ENCODE measurements around the gene DCDC2C. TPM values are rescaled to one million over a fixed set of nuclear protein-coding genes. Genes with fewer than 3 reads are reported as not detected.

Gene DCDC2C
- total and polyA plus RNA-seq, 2 donors (not counting 3 experiments of a cell fraction or from before 2014, with no cell fraction given), result not detected

GRCh38 chr2:3725458-3726250 lies 22.3 kb downstream of the DCDC2C start:
- H3K27me3 ChIP-seq (ENCODE audit: control insufficient read depth in 2 of 2, insufficient read depth in 2 of 2, low read length in 2 of 2), result no peaks in the 10 kb centered on the region
- no TSS peak for BruUV-seq (replicated peaks)
- H3K27ac ChIP-seq (ENCODE audit: insufficient read depth, low read depth, low read length), result no peak overlapping the region
- dilution Hi-C loops (cut with MboI; ENCODE audit: extremely low pct_ligation_motif_present, low sequenced_read_pairs) (no loop called here), intact Hi-C loops (cut with micrococcal nuclease) (loop anchor here (5.0 kb wide), 1 partner anchor 1037 kb away; no protein-coding TSS in a partner anchor)
- no peak overlapping the region for H3K4me2 ChIP-seq (ENCODE audit: insufficient read depth, low read length)
- no peaks in the 10 kb centered on the region for H3K36me3 ChIP-seq (ENCODE audit: control insufficient read depth in 2 of 2, extremely low read depth in 1 of 2, insufficient read depth in 2 of 2, low read length in 2 of 2)
- no peak overlapping the region for H2AFZ ChIP-seq (ENCODE audit: low read depth, low read length)
- DNase-seq (ENCODE audit: low read depth, low spot score), result no peak
- no peak overlapping the region for H3K4me3 ChIP-seq (replicated peaks in 1 of 3; ENCODE audit: insufficient read depth in 1 of 3, low read depth in 1 of 3, low read length in 3 of 3)
- TF ChIP-seq JUN (IDR thresholded peaks at IDR 0.05; ENCODE audit: borderline replicate concordance, insufficient read depth, insufficient read length, low read depth) (no peak), MAX (IDR thresholded peaks at IDR 0.05; ENCODE audit: insufficient read depth, insufficient read length) (no peak), CTCF (IDR thresholded peaks at IDR 0.05; ENCODE audit: extremely low read depth in 1 of 2, insufficient read depth in 1 of 2, low read depth in 1 of 2, low read length in 2 of 2) (no peak), POLR2AphosphoS5 (IDR thresholded peaks at IDR 0.05; ENCODE audit: insufficient read depth, low read depth, low read length) (no peak), GATA2 (IDR thresholded peaks at IDR 0.05; ENCODE audit: insufficient read depth, insufficient read length, low read depth, low read length) (no peak), MYC (IDR thresholded peaks at IDR 0.05; ENCODE audit: low read depth, low read length) (no peak), EZH2 (IDR thresholded peaks at IDR 0.05; ENCODE audit: borderline replicate concordance, low read depth, low read length, severe bottlenecking) (no peak), POLR2A (IDR thresholded peaks at IDR 0.05; ENCODE audit: low read depth, low read length) (no peak), FOS (IDR thresholded peaks at IDR 0.05; ENCODE audit: borderline replicate concordance, insufficient read depth, low read length) (no peak)
- H3K79me2 ChIP-seq (ENCODE audit: control insufficient read depth, insufficient read depth, low read length), result no peaks in the 10 kb centered on the region
- peaks cover 4% of the 10 kb centered on the region for H3K4me1 ChIP-seq (ENCODE audit: control insufficient read depth, extremely low read depth, insufficient read depth, low read length)
- ChIA-PET CTCF (interaction anchor here (5.0 kb wide), 1 partner anchor 989 kb away, joined by 49 read pairs; no protein-coding TSS in a partner anchor), POLR2A (no interaction called here)
- no peaks in the 10 kb centered on the region for H3K9me3 ChIP-seq (replicated peaks; ENCODE audit: control insufficient read depth, insufficient read depth, low read length)
- H3K9me1 ChIP-seq (replicated peaks; ENCODE audit: control insufficient read depth, extremely low read depth, insufficient read depth, low read length), result no peaks in the 10 kb centered on the region
- H4K20me1 ChIP-seq (replicated peaks; ENCODE audit: control insufficient read depth, extremely low read depth, insufficient read depth, low read length), result no peaks in the 10 kb centered on the region
- H3K9ac ChIP-seq (replicated peaks; ENCODE audit: extremely low read depth, insufficient read depth, low read length), result no peak overlapping the region
- FAIRE-seq, result no peak
